Keratinocyte (primary cell): ENCODE results near the gene DSCAML1.

Experiments used
- CTCF ChIP-seq, 3 experiments: IDR thresholded peaks in 1 of 3; conservative IDR thresholded peaks in 1 of 3; optimal IDR thresholded peaks in 1 of 3; 2 replicates in 2 of 3; 3 replicates in 1 of 3; pipeline versions ENCODE3 to v1.5.1; 2011; ENCODE audit warnings: low read length in 3 of 3, mild to moderate bottlenecking in 3 of 3, moderate library complexity in 2 of 3, control low read depth in 1 of 3, inconsistent platforms in 1 of 3; ENCODE audit not compliant: insufficient read depth in 2 of 3; ENCODE audit errors: extremely low read depth in 1 of 3
- EZH2 ChIP-seq: IDR thresholded peaks from one replicate; pipeline ENCODE4 v1.6.1; 2012; ENCODE audit warnings: inconsistent platforms, mild to moderate bottlenecking, low read length, moderate library complexity

DNA sequence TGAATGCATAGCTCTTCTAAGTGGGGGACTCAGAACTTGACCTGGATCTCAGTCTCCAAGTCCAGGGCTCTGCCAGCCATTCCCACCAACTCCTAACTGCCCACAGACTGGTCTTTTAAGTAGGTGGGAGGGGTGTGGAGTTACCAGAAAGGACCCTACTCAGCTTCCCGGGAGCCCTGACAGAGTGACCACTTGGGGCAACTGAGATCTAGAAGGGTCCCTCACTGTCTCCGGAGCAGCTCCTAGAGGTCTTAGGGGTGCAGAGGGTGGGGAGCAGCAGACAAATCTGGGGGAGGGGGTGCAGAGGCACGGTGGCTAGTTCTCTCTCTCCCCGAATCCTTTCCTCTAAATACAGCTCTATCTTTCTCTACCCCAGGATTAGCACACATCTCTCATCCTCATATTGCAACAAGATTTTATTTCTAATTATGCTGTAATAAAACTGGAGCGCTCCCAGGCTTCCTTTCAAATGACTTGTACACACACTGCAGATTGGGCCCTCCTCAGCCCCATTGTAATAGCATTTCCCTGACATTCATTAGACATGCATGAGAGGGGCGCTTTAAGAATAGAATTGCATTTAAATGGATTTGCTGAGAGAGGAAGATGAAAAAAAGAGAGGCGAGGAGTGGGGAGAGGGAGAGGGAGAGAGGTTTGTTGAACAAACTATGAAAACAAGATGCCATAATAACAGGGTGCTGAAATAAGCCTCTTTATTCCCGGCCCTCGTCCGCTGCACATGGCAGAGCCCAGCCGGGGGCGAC, 250.4 kb downstream of the DSCAML1 start:
- TF ChIP-seq CTCF (optimal IDR thresholded peaks at IDR 0.05 in 1 of 3, IDR thresholded peaks at IDR 0.05 in 1 of 3, conservative IDR thresholded peaks at IDR 0.05 in 1 of 3; ENCODE audit: extremely low read depth in 1 of 3, insufficient read depth in 2 of 3, low read length in 3 of 3) = no peak
- TF ChIP-seq EZH2 = no peak
